Osteoblast (primary cell): Measurements from ENCODE around the gene PODXL2. TPM values are rescaled to one million over a fixed set of nuclear protein-coding genes. Genes with fewer than 3 reads are reported as not detected.

Experiments used
- DNase-seq: peaks from one replicate; pipeline ENCODE4 v3.0.0; 2011; ENCODE audit warnings: low spot score, mixed read lengths; ENCODE audit not compliant: insufficient read length; ENCODE audit errors: missing footprints
- H2AFZ ChIP-seq: 2 replicates; pipeline ENCODE4 v1.6.0; 2011; ENCODE audit warnings: mild to moderate bottlenecking, low read length
- H3K27ac ChIP-seq: 2 replicates; pipeline ENCODE4 v1.5.1; 2011; ENCODE audit warnings: mild to moderate bottlenecking, low read depth, low read length, moderate library complexity
- H3K27me3 ChIP-seq: 2 replicates; pipeline ENCODE4 v1.6.0; 2012; ENCODE audit warnings: mild to moderate bottlenecking, control low read depth, inconsistent platforms, low read length, moderate library complexity; ENCODE audit not compliant: insufficient read depth
- H3K36me3 ChIP-seq: 2 replicates; pipeline ENCODE4 v1.5.1; 2011; ENCODE audit warnings: mild to moderate bottlenecking, low read length, control low read depth, moderate library complexity; ENCODE audit not compliant: insufficient read depth
- H3K4me1 ChIP-seq: 2 replicates; pipeline ENCODE4 v1.5.1; 2011; ENCODE audit warnings: mild to moderate bottlenecking, low read length, control low read depth, moderate library complexity; ENCODE audit not compliant: insufficient read depth
- H3K4me2 ChIP-seq: 2 replicates; pipeline ENCODE4 v1.6.0; 2011; ENCODE audit warnings: mild to moderate bottlenecking, low read length; ENCODE audit not compliant: insufficient read depth
- H3K4me3 ChIP-seq: fragments of 200-600 bp; sonication (generic); 3 replicates; pipeline ENCODE4 v1.5.1; 2012; ENCODE audit warnings: mild to moderate bottlenecking, low read length, inconsistent platforms; ENCODE audit not compliant: insufficient read depth
- H3K79me2 ChIP-seq: 2 replicates; pipeline ENCODE4 v1.6.0; 2012; ENCODE audit warnings: mild to moderate bottlenecking, low read length, control low read depth, inconsistent platforms; ENCODE audit not compliant: insufficient read depth
- H3K9me3 ChIP-seq: 2 replicates; pipeline ENCODE4 v1.5.1; 2011; ENCODE audit warnings: low read depth, low read length, control low read depth
- H4K20me1 ChIP-seq: 2 replicates; pipeline ENCODE4 v1.6.0; 2012; ENCODE audit warnings: mild to moderate bottlenecking, low read length, control low read depth; ENCODE audit not compliant: insufficient read depth
- total RNA-seq: library from RNA; depleted of rRNA; stranded (reverse); fragments of >200 nt; gene quantifications from 2 replicates; pipeline ENCODE4 v1.2.3, GENCODE V29; 2012
- TF ChIP-seq, protein P1 (sequence below): IDR thresholded peaks from 2 replicates; pipeline ENCODE4 v1.5.1; 2011; ENCODE audit warnings: mild to moderate bottlenecking, low read depth, low read length, moderate library complexity; ENCODE audit errors: extremely low read depth

PODXL2 gene
- total RNA-seq, 1 donor, result 0.36 TPM

DNA sequence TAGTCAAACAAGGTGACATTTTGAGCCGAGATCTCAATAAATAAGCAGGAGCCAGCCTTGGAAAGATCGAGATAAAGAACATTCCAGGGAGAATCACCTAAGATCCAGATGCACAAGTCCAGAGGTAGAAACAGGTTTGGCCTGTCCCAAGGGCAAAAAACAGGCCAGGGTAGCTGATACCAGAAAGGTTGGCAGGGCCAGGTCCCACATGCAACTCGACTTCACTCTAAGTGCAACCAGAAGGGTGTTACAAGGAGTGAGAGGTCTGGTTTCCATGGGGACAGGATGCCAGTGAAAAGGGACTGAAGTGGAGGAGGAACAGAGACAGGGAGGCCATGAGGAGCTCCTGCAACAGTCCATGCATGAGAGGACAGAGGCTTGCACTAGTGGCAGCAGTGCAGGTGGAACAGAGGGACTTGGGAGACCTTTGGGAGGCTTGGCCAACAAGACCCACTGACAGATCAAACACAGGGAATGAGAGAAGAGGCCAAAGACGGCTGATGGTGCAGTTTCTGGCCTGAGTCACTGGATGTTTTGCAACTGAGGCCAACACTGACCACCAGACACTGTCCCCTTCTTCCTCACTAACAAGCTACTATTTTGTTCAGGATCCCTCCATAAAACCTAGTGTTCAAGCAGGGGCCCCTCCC lies 43.7 kb upstream of the PODXL2 start:
- DNase-seq, result peak; percentile 67
- H3K27ac ChIP-seq, result no peak overlapping the region
- H2AFZ ChIP-seq, result no peak overlapping the region
- no peaks in the 10 kb centered on the region for H3K9me3 ChIP-seq
- H3K36me3 ChIP-seq, result peaks cover 3% of the 10 kb centered on the region
- peaks cover 89% of the 10 kb centered on the region for H3K79me2 ChIP-seq
- peaks cover 69% of the 10 kb centered on the region for H4K20me1 ChIP-seq
- H3K27me3 ChIP-seq, result no peaks in the 10 kb centered on the region
- TF ChIP-seq, protein P1, sequence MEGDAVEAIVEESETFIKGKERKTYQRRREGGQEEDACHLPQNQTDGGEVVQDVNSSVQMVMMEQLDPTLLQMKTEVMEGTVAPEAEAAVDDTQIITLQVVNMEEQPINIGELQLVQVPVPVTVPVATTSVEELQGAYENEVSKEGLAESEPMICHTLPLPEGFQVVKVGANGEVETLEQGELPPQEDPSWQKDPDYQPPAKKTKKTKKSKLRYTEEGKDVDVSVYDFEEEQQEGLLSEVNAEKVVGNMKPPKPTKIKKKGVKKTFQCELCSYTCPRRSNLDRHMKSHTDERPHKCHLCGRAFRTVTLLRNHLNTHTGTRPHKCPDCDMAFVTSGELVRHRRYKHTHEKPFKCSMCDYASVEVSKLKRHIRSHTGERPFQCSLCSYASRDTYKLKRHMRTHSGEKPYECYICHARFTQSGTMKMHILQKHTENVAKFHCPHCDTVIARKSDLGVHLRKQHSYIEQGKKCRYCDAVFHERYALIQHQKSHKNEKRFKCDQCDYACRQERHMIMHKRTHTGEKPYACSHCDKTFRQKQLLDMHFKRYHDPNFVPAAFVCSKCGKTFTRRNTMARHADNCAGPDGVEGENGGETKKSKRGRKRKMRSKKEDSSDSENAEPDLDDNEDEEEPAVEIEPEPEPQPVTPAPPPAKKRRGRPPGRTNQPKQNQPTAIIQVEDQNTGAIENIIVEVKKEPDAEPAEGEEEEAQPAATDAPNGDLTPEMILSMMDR, result no peak
- H3K4me1 ChIP-seq, result peaks cover 22% of the 10 kb centered on the region
- H3K4me3 ChIP-seq, result no peak overlapping the region
- peak overlapping the region; percentile 16 for H3K4me2 ChIP-seq

DNA sequence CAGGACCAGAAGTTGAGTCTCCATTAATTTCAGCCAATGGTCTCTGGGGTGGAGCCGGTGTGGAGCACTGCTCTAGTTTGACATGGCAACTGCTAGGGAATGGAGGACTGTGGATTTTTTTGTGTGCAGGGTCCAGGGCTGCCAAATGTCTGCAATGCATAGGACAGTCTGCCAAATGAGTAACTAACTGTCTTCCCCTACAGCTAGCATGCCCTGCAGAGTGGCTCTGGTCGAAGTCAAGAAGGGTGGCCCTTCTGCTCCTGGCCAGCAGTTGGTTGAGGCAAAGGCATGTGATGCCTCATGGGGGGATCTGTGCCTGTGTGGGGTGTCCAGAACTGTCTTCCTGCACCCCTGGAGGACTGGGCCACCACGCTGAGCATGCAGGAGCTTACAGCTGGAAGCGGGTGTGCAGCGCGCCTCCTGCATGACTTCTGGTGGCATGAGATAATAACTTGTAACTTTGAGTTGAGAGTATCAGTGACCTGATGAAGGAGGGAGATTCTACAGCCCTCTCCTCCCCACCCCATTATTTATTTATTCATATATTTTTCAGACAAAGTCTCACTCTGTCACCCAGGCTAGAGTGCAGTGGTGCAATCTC lies 43.1 kb upstream of the PODXL2 start:
- H3K36me3 ChIP-seq, result no peaks in the 10 kb centered on the region
- no peak overlapping the region for H3K4me2 ChIP-seq
- H3K27me3 ChIP-seq, result no peaks in the 10 kb centered on the region
- peak; percentile 86 for DNase-seq
- H3K9me3 ChIP-seq, result no peaks in the 10 kb centered on the region
- peaks cover 83% of the 10 kb centered on the region for H3K79me2 ChIP-seq
- H3K27ac ChIP-seq, result no peak overlapping the region
- no peak overlapping the region for H3K4me3 ChIP-seq
- peaks cover 22% of the 10 kb centered on the region for H3K4me1 ChIP-seq
- TF ChIP-seq, protein P1, result no peak
- no peak overlapping the region for H2AFZ ChIP-seq
- H4K20me1 ChIP-seq, result peaks cover 63% of the 10 kb centered on the region

DNA sequence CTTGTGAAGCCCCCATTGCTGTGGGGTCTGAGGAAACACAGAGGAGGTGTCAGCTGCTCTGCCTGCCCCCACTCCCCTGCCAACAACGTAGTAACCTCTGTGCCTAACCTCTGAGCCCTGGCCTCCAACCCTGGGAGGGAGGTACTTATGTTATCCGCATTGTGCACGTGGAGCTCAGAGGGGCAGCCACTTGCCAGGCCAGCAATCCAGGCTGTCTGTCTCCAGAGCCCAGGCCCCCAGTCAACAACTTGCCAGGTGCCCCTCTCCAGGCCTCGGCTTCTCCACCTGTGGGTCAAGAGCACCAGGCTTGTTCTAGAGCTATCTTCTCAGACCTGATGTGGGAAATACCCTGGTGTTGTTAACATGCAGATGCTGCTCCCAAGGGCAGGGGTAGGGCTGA lies 41.1 kb upstream of the PODXL2 start:
- TF ChIP-seq, protein P1, result no peak
- Histone ChIP-seq H3K4me3 (no peak overlapping the region), H2AFZ (no peak overlapping the region), H3K9me3 (no peaks in the 10 kb centered on the region), H3K27ac (no peak overlapping the region), H3K27me3 (no peaks in the 10 kb centered on the region), H3K4me1 (peaks cover 34% of the 10 kb centered on the region), H3K36me3 (no peaks in the 10 kb centered on the region), H3K4me2 (no peak overlapping the region), H4K20me1 (peaks cover 56% of the 10 kb centered on the region), H3K79me2 (peaks cover 71% of the 10 kb centered on the region)
- DNase-seq, result peak; percentile 23

DNA sequence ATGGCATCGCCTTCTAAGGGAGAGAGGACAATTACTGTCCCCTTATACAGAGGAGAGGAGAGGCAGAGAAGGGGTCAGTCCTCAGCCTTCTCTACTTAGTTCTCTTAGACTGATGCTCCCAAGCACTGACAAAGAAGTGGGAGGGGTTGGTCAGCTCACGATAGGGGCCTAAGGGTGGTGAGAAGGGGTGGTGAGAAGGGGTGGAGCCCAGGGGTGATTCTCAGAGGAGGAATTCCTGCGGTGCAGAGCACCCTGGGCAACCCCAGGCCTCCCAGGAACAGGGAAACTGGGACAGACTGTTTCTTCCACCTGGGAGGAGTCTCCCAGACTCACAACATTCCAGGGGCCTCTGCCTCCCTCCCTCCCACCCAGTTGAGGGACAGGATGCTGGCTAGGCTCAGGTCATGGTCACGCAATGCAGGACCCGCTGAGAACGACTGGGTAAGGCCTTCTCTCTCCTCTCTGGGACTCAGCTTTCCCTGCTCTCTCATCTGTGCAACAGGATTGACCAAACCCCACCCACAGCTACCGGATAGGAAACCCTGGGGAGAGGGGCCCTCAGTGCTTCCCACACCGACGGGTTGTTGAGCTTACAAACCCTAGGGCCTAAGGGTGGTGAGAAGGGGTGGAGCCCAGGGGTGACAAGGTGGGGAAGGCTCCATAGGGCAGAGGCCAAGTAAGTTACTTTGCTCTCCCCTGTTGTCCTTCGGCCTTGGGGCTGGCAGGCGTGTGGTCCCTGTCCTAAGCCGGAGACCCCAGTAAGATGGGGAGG lies 40.0 kb upstream of the PODXL2 start:
- H4K20me1 ChIP-seq, result peaks cover 53% of the 10 kb centered on the region
- H3K4me2 ChIP-seq, result peak overlapping the region; percentile 97
- peaks cover 62% of the 10 kb centered on the region for H3K79me2 ChIP-seq

More for the DNA sequence above, 40.0 kb upstream of the PODXL2 start:
- no peaks in the 10 kb centered on the region for H3K36me3 ChIP-seq
- H3K27me3 ChIP-seq, result no peaks in the 10 kb centered on the region
- TF ChIP-seq, protein P1, result no peak
- H3K27ac ChIP-seq, result peak overlapping the region; percentile 90
- peak overlapping the region; percentile 91 for H3K4me3 ChIP-seq
- peak; percentile 93 for DNase-seq
- no peaks in the 10 kb centered on the region for H3K9me3 ChIP-seq
- peaks cover 34% of the 10 kb centered on the region for H3K4me1 ChIP-seq
- peak overlapping the region; percentile 38 for H2AFZ ChIP-seq
